Activated T-cell treated with anti-CD3 and anti-CD28 coated beads for 1 hour (primary cell): ENCODE data around the gene EXOSC3.

Experiments
- DNase-seq: peaks from one replicate; pipeline ENCODE4 v3.0.0-alpha.2; 2020; ENCODE audit warnings: low read depth

EXOSC3 gene

GRCh38 chr9:37732086-37732741, 52.6 kb downstream of the EXOSC3 start:
- no peak for DNase-seq

DNA sequence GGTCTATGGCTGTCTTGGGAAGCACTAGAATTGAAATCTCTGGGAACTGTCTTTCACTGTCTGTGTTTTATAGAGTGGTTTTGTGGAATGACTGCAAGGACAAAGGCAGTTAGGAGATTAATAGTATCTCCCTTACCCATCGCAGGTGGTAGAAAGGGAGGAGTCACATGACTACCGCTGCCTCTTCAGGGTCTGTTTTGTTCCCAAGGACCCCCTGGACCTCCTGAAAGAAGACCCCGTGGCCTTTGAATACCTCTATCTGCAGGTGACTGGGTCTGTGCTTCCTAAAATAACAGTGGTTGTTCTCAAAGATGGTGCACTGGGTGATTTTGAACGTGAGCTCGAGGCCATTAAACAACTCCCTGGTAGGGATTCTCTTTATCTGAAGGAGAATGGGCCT, 54.0 kb downstream of the EXOSC3 start:
- DNase-seq = no peak

GRCh38 chr9:37730256-37730655, 54.6 kb downstream of the EXOSC3 start:
- no peak for DNase-seq
